SK-N-DZ (cell line): ENCODE measurements around the gene FANCC.

Experiments
- DNase-seq: peaks from one replicate; pipeline ENCODE4 v3.0.0-alpha.2; 2015; ENCODE audit warnings: low spot score

Gene FANCC

DNA sequence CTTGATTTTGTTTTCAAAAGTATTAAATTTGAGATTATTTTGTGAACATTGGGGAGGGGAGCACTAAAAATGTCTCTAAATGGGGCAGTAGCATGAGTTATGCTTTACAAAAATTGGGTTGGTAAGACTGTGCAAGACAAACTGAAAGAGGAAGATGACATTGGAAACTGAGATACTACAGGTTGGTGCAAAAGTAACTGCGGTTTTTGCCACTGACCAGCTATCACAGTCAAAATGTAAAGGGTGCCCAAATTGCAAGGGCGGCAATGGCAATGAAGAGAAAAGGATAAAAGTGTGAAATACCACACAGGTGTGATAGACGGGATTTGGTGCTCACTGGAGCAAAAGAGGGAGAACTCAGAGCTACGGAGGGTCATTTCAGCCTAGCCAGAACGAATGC is 124.0 kb downstream of the FANCC start:
- no peak for DNase-seq

DNA sequence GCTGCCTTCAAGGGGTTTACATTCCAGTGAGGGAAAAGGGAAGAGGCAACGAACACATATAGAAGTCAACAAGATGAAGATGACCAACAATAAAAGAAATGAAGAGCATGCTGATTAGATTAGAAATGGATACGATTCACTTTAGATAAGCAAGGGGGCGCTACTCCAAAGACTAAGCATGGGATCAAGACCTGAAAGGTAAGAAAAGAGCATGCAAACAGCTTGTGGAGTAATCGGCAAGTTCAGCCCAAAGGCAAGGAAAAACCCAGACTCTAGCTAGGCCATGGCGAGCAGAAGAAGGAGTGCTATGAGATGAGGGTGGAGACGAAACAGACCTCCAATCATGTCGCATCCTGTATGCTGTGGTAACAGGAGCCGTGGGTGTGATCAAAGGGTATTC is 124.4 kb downstream of the FANCC start:
- DNase-seq, result no peak

DNA sequence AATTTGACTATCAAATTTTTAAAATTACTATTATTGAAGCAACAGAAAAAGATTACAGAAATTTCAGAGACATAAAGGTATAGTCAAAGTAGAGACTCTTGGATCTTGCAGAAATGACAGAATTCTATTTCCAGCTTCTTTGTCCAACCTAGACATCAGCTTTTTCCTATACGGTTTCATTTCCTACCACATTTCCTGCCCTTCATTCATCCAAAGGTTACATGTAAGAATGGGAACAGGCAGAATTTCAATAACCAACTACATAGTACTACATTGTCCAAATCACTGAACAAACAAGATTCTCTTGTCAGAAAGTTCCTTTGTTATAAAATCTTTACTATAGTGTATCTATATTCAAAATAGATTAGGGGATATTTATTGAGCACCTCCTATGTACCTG is 124.9 kb downstream of the FANCC start:
- DNase-seq, result no peak

DNA sequence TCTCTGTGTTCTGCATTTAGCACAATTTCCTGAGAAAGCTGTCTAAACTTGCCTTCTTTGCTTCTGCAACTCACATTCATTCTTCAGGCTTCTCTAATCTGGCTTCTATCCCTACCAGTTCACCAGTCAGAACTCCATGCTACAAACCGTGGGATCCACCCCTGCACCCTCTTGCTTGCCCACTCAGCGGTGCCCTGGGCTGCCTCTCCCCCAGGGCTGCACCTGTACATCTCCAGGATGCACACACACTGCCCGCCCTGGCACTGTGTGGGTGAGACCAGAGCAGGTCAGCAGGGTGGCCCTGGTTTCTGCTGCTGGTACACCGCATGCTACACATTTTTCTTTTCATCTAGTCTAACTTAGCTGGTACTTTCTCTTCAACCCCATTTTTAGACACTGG is 127.1 kb downstream of the FANCC start:
- no peak for DNase-seq

DNA sequence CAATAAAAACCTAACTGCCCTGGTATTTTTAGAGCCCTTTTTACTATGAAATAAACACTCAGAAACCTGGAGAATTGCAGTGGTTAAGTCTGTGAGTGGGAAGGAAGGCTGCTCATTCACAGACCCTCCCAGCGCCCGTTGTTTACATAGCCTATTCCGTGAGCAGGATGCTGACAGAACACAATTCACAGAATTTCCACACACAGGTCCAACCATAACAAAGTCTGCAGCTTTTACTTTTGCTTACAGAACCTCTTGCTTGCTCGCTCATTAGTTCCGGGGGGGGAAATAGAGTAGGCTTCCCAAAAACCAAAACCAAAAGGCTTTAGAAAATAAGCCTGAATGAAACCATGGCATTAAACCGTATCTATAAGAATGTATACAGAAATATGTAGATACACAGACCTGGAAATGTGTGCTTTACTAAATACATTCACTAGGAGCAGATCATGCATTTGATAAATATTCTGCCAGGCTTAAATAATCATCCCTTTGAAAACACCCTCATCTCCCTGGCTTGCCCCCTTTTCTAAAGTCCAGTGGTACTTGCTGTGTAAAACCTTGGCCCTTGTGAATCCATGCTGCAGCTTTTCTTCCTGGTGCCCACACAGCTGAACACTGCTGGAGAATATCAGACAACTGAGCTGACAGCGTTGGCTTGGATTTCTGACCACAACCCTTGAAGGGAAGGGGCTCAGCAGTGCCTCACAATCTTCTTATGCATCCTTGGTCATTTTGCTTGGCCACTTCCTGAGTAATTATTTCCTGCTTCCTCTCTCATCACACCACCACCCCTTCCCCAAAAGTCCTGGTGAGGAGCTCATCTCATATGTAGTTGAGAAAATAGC is 128.0 kb downstream of the FANCC start:
- no peak for DNase-seq

DNA sequence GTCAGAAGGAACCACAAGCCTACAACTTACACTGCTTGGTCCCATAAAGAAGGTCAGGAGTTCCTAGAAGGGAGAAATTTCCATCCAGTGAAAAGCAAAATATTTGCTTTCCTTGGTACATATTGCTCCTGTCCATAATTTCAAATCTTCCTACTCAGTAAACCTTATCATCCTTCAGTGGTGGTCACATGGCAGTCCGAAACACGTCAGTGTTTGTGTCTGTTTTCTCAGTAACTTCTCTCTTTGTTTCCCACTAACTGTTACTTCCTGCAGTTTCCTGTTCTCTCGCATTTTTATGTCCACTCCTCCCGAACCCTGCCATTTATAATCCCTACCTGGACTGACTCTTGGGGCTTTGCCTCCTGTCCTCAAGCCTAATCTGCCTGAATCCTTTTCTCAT is 129.1 kb downstream of the FANCC start:
- no peak for DNase-seq

DNA sequence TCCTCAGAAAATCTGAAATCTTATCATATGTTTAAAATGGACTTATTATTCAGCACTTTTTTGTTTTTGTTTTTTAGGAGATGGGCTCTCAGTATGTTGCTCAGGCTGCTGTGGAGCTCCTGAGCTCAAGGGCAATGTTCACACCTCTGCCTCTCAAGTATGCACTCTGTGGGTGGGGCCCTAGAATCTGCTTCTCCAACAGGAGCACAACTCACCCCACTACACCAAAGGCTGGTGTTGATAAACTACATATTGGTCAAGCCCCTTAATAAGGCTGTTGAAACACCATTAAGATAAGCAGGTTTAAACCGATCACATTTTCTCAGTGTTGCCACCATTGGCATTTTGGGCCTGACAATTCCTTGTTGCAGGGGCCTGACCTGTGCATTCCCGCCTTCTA is 131.6 kb downstream of the FANCC start:
- no peak for DNase-seq

DNA sequence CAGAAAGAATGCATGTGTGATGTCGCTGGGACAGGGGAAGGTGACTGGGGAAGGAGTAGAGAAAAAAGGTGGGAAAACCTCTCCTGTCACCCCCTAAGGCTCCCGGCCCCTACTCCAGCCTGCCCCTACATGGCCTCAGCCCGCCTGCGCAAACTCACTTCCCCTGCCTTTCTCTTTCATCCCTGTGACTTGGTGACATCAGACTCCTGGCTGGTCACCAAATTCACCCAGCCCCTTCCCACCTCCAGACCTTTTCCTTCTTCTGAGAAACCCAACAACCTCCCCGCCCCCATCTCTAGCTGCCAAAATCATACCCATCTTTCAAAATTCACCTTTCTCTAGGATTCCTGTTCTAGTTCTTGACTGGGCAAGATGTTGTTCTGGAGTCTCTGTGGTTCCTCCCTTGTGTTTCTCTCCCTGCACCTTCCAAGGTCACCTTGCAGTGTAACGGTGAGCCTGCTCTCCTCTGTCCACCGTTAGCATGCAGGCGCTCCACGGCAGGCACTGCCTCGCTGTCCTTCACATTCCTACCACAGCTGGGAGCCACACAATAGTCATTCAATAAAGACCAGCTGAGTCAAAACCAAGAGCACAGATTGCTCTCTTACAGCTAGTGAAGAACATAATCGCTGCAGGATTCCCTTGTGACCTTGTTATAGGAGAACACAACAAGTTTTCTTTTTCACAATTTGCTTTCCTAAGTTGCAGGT is 134.5 kb downstream of the FANCC start:
- DNase-seq, result no peak

DNA sequence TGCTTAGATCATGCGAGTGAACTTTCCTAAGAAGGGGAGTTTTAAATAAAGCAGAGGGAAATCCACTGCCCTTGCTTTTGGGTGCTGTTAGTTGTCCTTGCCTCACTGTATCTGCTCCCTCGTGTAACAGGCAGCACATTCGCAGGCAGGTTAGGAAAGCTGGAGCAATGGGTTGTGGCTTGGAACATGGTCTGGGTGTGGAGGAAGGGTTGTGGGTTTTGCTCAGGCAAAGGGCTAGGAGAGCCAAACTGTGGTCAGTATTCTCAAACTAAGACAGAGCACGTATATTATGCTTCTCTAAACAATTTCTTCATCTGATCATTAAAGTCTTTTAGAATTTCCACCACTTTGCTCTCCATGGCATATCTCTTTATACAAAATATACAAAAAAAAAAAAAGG is 135.7 kb downstream of the FANCC start:
- no peak for DNase-seq

DNA sequence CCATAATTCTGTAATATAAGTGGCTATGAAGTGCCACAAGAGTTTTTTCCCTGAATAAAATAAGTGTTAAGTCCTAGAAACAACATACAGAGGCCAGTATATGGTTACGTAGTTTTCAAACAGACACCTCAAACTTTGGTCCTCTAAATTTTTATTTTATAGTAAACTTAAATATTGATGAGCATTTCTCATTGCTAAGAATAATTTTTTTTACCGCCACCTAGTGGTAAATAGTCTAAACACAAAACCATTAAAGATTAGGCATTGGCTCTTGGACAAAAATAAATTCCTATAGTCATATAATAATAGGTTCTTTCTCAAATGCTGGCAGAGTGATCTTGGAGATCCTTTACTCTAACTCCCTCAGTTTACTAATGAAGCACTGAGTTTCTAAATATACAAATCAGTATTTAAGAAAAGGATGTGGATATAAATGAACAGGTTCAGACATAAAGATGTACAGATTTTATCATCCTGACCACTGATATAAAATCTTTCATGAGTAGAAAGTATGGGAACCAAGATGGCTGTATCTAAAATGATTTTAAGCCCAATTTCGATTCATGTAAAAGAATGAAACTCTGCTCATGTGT is 136.2 kb downstream of the FANCC start:
- no peak for DNase-seq

DNA sequence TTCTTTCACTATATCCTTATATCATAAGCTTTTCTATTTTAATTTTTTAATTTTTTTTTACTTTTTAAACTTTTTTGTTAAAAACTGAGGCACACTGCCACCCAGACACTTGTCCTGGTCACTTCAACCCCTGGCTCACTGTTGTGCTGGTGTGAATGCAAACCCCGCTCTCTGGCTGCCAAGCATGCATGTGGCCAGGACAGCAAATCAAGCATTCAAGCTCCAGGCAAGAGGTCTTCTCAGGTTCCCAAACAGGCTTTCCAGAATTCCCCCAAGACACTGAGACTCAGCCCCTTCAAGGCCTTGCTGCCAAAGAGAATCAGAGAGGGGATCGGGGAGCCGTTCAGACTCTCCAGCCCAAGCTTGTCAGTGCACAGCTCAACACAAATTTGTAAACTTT is 139.9 kb downstream of the FANCC start:
- no peak for DNase-seq

DNA sequence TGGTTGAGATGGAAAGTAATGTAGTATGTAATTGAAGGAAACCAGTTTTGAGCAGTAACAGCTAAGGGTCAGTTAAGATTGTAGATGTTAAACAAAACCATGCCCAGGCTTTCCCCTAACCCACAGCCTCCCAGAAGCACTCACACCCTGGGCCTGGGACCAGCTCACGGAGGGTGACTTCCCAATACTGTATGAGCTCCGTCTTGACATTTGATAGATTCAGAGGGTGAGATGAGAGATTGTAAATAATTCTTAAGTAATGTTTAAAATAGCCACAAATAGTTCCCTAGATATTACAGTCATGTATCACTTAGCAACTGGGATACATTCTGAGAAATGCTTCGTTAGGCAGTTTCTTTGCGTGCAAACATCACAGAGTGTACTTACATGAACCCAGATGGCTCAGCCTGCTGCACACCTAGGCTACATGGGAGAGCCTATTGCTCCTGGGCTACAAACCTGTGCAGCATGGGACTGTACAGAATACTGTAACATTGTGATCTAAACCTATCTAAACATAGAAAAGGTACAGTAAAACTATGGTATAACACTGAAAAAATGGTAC is 140.7 kb downstream of the FANCC start:
- DNase-seq, result no peak

DNA sequence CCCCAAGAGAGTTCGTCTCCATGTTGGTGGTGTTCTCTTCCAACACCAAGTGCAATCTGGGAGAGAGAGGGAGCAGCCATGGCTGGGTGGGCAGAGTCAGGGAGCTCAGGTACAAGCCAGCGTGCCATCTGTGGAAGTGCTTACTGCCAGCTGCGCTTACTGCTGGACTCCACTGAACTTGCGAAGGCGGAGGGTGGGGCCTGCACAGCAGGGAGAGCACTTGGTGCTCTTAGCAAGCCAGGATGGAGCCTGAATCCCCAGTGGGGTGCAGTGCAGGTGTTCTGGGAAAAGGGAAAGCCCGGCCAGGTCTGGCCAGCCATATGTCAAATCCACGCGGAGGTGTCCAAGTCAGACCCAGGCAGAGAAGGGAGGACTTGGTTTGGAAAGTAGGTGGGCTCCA is 142.0 kb downstream of the FANCC start:
- DNase-seq, result no peak

DNA sequence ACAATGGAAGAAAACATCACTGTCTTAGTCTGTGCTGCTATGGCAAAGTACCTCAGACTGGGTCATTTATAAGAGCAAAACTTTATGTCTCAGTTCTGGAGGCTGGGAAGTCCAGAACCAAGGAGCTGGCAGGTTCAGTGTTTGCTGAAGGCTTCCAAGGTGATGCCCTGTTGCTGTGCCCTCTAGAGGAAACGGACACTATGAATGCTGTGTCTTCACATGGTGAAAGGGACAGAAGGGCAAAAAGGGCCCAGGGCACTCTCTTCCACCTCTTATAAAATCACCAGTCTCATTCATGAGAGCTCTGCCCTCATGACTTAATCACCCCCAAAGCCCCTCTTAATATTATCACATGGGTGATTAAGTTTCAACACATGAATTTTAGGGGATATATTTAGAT is 143.5 kb downstream of the FANCC start:
- no peak for DNase-seq

DNA sequence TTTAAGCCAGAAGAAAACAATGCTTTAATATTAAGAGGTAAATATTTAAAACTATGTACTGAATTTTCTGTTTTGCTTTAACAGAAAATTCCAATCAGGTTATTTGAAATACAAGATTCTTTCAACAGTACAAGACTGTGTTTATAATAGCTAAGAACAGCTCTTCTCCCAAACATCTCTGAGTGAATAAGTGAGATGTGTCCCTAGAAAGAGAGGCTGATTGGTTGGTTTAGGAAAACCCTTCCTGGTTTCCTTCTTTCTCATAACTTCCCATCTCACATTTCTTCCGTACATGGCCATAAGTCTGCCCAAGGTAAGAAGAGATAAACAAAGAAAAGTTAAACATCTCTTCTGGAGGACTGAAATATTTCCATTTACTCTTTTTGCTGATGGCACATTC is 145.9 kb downstream of the FANCC start:
- no peak for DNase-seq

DNA sequence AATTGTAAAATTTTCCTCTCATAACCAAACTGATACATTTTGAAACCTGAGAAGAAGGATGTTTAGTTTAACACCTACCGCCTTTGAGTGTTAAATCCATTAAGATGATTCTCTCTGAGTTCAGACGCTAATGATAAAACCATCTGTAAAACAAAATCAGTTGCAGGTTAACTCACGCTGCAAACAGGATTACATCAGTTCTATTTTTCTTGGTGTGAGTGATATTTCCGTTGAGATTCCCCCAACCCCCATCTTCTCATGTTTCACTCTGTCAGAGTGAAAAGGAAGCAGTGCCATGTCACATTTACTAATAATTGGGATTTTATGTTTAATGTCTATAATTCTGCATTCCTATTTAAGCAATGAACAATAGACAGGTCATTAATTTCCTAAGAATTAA is 146.5 kb downstream of the FANCC start:
- no peak for DNase-seq

DNA sequence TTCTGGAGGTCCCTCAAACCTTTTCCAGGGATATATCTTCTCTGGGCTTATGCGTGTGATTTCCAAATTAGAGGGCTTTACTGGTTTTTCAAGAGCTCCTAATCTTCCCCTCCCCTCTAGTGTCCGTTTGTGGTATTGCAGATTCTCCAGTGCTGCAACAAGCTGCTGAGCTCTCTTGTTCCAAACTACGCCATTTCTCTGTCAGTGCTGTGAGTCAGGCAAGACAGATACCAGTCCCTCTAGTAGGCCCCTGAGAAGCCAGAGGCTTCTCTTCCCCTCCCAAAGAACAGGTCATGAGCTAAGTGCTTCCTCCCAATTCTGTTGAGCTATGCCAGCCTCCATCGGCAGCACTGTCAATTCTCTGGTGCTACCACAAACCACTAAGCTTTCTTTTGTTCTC is 149.5 kb downstream of the FANCC start:
- DNase-seq, result peak; percentile 70

DNA sequence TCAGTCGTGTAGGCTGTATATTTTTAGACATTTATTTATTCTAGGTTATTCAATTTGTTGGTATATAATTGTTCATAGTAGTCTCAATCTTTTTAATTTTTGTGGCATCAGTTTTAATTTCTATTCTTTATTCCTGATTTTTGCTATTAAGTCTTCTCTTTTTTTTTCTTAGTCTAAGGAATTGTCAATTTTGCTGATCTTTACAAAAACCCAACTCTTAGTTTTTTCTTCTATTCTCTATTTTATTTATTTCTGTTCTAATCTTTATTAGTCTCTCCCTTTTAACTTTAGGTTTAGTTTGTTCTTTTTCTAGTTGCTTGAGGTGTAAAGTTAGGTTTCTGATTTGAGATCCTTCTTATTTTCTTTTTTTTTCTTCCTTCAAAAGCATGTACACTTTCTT is 152.5 kb downstream of the FANCC start:
- no peak for DNase-seq

DNA sequence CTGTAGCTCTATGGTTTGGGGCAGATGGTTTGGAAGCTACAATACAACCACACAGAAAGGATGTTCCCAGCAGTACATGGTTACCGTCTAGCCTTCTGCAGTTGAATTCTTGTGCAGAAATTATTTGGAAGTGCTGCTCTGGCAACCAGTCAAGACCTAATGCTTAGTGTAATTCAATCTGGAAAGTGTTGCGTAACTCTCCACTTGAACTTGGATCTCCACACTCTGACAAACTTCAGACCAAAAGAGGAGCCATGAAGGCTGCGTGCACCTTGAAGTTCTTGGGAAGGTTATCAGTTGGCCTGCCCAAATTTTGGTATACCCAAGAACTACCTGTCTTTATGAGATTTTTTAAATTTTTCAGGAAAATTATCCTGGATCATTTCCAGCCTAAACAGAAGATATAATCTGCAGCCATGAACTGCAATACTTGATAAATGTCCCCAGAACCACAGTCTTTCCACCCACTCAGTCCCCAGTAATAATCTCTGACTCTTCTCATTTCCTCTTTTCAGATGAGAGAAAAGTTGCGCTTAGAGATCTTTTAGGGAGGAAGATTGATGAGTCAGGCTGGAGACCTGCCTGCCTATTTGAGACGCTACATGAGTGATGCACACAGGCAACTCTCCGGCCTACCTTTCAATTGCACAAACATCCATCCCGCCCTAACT is 159.9 kb downstream of the FANCC start:
- peak; percentile 29 for DNase-seq

DNA sequence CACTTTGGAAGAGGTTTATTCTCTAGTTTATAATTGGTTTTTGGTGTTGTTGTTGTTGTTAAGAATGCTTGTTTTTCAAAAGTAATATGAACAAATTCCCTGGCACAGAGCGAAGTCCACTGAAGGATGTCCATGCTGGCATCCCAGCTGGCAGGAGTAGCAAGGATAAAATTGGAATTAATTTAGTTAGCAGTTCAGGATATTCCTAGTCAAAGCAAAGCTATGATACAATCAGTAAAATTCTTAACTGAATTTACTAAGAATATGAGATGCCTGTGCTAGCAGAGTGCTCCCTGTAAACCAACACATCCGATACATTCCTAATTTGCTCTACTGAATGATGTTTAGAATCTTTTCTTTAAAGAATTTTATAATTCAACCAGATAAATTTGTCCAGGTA is 161.4 kb downstream of the FANCC start:
- no peak for DNase-seq

DNA sequence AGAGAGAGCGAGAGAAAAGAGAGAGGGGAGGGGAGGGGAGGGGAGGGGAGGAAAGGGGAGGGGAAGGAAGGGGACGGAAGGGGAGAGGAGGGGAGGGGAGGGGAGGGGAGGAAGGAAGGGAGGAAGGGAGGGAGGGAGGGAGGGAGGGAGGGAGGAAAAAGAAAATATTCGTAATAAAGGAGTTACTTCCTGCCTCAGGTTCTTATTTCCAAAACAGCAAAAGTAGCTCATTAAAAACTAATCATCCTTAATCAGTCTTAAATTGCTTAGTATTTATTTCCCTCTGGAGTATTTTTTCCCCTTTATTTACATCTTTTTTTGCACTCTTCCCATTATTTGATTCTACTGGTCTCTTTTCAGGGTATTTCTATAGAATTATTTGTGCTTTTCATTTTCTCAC is 162.3 kb downstream of the FANCC start:
- no peak for DNase-seq

DNA sequence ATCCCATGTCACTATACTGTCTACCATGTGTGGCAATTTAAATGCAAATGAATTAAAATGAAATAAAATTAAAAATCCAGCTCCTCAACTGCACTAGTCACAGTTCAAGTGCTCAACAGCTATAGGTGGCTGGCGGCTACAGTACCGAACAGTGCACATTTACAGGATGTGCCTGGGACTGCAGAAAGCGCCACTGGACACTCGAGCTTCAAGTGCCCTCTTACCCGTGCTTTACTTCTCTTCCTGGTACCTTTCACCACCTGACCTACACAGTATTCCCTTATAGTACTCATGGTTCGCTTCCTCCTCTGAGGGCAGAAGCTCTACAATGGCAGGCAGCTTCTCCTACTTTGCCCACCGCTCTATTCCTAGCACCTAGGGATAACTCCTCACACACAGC is 166.6 kb downstream of the FANCC start:
- no peak for DNase-seq
